PFSK-1 (cell line): Measurements from ENCODE around the gene NFIL3.

Experiments
- FOXP2 ChIP-seq: optimal IDR thresholded peaks from 2 replicates; pipeline ENCODE3; 2011; ENCODE audit warnings: borderline replicate concordance, control low read depth, inconsistent platforms; ENCODE audit not compliant: insufficient read depth; ENCODE audit errors: extremely low read length, extremely low read depth
- POLR2AphosphoS5 ChIP-seq: IDR thresholded peaks from 2 replicates; pipeline ENCODE4 v1.6.1; 2012; ENCODE audit warnings: low read depth, mild to moderate bottlenecking, control low read depth, low read length, moderate library complexity
- TAF1 ChIP-seq: IDR thresholded peaks from 2 replicates; pipeline ENCODE4 v1.6.1; 2012; ENCODE audit warnings: low read length, control low read depth, borderline replicate concordance; ENCODE audit not compliant: insufficient read depth

DNA sequence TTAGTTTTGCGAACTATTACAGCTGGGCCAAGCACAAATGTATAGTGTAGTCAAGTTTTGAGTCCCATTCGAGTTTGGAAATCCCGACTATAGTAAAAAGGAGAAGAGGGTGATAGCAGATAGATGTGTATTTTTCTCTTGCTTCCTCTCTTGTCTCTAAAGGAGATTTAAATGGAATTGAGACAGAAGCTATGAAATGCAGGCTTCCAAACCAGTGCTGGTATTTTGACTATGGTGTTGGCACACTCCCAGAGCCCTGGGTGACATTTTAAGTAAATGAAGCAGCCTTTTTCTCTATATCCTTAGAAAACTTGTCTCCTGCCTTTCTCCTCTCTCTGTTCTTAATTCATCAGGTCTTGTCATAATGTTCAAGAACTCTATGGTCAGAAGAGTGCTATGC lies 44.2 kb downstream of the NFIL3 start:
- TF ChIP-seq POLR2AphosphoS5 = no peak
- TF ChIP-seq TAF1 = no peak
- no peak for TF ChIP-seq FOXP2
